Panc1 (cell line): ENCODE measurements around the gene SLC22A16. TPM values are rescaled to one million over a fixed set of nuclear protein-coding genes. Genes with fewer than 3 reads are reported as not detected.

ENCODE experiments used
- ATAC-seq: fragments of 200-7000 bp; cut with Tn5 transposase; 2 replicates; pipeline ENCODE4 v1.9.1; 2020; ENCODE audit warnings: mild to moderate bottlenecking, moderate library complexity
- BruUV-seq: library from RNA; stranded (reverse); fragments of 400-500 nt; replicated peaks from 2 replicates; lab custom pipeline; 2021; lab: Mats Ljungman, UMichigan
- CTCF ChIA-PET: fragments of 300-600 bp; sonication (Branson Sonifier 250); formaldehyde crosslinking; loops from one replicate; lab custom pipeline; 2022; ENCODE audit warnings: antibody characterized with exemption; lab: Charles Lee
- POLR2A ChIA-PET: fragments of 300-600 bp; sonication (Branson Sonifier 250); formaldehyde crosslinking; loops from one replicate; lab custom pipeline; 2022; ENCODE audit warnings: antibody characterized with exemption; lab: Charles Lee
- DNase-seq: peaks from one replicate; pipeline ENCODE4 v3.0.0-alpha.2; 2010; ENCODE audit warnings: low read depth, low spot score
- H3K27ac ChIP-seq: 2 replicates; pipeline ENCODE4 v1.5.1; 2011; ENCODE audit warnings: mild to moderate bottlenecking, low read length, inconsistent platforms
- H3K27me3 ChIP-seq: fragments of 200-500 bp; sonication (Bioruptor generic); 2 replicates; pipeline ENCODE4 v1.6.0; 2014; ENCODE audit warnings: low read length, inconsistent platforms; ENCODE audit not compliant: control insufficient read depth, insufficient read depth
- H3K36me3 ChIP-seq: fragments of 200-500 bp; sonication (Bioruptor generic); 2 replicates; pipeline ENCODE4 v1.5.1; 2014; ENCODE audit warnings: inconsistent platforms, mild to moderate bottlenecking, low read length, moderate library complexity; ENCODE audit not compliant: control insufficient read depth, insufficient read depth
- H3K4me1 ChIP-seq: 2 replicates; pipeline ENCODE4 v1.5.1; 2011; ENCODE audit warnings: inconsistent platforms, mild to moderate bottlenecking, low read length, moderate library complexity; ENCODE audit not compliant: control insufficient read depth, insufficient read depth
- H3K4me3 ChIP-seq, 2 experiments: 2 replicates each; pipeline ENCODE4 v1.5.1; 2011 to 2012; ENCODE audit warnings: low read depth in 2 of 2, low read length in 2 of 2, mild to moderate bottlenecking in 2 of 2, inconsistent platforms in 1 of 2, moderate library complexity in 1 of 2
- H3K9me3 ChIP-seq: fragments of 200-500 bp; sonication (Bioruptor generic); 2 replicates; pipeline ENCODE4 v1.5.1; 2014; ENCODE audit warnings: low read depth, mild to moderate bottlenecking, inconsistent platforms, low read length, moderate library complexity; ENCODE audit not compliant: control insufficient read depth, insufficient read depth
- POLR2AphosphoS5 ChIP-seq: IDR thresholded peaks from 2 replicates; pipeline ENCODE4 v1.6.1; 2012; ENCODE audit warnings: mild to moderate bottlenecking, low read depth, low read length, moderate library complexity
- SIN3A ChIP-seq: IDR thresholded peaks from 2 replicates; pipeline ENCODE4 v1.6.1; 2012; ENCODE audit warnings: low read depth, mild to moderate bottlenecking, low read length, moderate library complexity, borderline replicate concordance; ENCODE audit not compliant: insufficient read depth
- TCF7L2 ChIP-seq: IDR thresholded peaks from 2 replicates; pipeline ENCODE4 v1.6.1; 2011; ENCODE audit warnings: mild to moderate bottlenecking, low read depth, low read length, inconsistent platforms
- in situ Hi-C: cut with HindIII; loops from 2 replicates; pipeline ENCODE4 v1.10.0; 2016; ENCODE audit warnings: low sequenced_read_pairs, low pct_unique_long_range_greater_than_20kb
- intact Hi-C: fragments of 100-400 bp; cut with micrococcal nuclease; formaldehyde crosslinking; loops from one replicate; pipeline ENCODE4 v1.10.0; 2022; ENCODE audit not compliant: unreplicated experiment
- total RNA-seq: library from RNA; stranded (reverse); gene quantifications from one replicate; pipeline ENCODE4 v1.2.1, GENCODE V29; 2021; ENCODE audit not compliant: unreplicated experiment
- TF ChIP-seq, protein P1 (sequence below), 2 experiments: IDR thresholded peaks; 2 replicates each; pipeline ENCODE4 v1.6.1; 2011 to 2012; ENCODE audit warnings: low read depth in 2 of 2, control low read depth in 1 of 2, low read length in 1 of 2, mild to moderate bottlenecking in 1 of 2, moderate library complexity in 1 of 2; ENCODE audit not compliant: insufficient read depth in 1 of 2
- TF ChIP-seq, protein P2 (sequence below): fragments of 450-650 bp; IDR thresholded peaks from 2 replicates; pipeline ENCODE4 v1.5.1; 2017; ENCODE audit warnings: mild to moderate bottlenecking

The SLC22A16 gene
- total RNA-seq, 1 experiment from 2014 or later = not detected

DNA sequence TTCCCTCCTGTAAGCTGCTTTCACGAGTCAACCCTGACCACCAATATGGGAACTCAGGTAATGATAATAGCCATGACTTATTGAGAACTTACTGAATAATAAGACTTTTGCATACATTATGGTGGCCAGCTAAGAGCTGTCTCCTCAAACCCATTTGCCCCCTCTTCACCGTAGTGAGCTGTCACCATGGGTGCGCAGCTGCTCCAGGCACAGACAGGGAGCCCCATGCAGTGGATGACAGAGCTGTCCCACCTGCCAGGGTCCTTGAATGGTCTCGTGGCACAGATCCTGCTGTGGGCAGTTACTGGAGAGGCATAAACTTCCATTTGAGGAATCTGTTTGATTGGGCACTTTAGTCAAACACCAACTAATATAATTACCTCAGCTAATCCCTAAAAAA, 1.9 kb downstream of the SLC22A16 start:
- in situ Hi-C loops (no loop called here), intact Hi-C loops (no loop called here)
- no peaks in the 10 kb centered on the region for H3K4me1 ChIP-seq
- no peak overlapping the region for H3K4me3 ChIP-seq
- CTCF ChIA-PET = no interaction called here
- H3K9me3 ChIP-seq = no peaks in the 10 kb centered on the region
- BruUV-seq = no TSS peak
- no peaks in the 10 kb centered on the region for H3K36me3 ChIP-seq
- H3K27me3 ChIP-seq = no peaks in the 10 kb centered on the region; the same call in none of the 2 replicates
- H3K27ac ChIP-seq = no peak overlapping the region
- DNase-seq (no peak), ATAC-seq (no peak)
- TF ChIP-seq, protein P1, sequence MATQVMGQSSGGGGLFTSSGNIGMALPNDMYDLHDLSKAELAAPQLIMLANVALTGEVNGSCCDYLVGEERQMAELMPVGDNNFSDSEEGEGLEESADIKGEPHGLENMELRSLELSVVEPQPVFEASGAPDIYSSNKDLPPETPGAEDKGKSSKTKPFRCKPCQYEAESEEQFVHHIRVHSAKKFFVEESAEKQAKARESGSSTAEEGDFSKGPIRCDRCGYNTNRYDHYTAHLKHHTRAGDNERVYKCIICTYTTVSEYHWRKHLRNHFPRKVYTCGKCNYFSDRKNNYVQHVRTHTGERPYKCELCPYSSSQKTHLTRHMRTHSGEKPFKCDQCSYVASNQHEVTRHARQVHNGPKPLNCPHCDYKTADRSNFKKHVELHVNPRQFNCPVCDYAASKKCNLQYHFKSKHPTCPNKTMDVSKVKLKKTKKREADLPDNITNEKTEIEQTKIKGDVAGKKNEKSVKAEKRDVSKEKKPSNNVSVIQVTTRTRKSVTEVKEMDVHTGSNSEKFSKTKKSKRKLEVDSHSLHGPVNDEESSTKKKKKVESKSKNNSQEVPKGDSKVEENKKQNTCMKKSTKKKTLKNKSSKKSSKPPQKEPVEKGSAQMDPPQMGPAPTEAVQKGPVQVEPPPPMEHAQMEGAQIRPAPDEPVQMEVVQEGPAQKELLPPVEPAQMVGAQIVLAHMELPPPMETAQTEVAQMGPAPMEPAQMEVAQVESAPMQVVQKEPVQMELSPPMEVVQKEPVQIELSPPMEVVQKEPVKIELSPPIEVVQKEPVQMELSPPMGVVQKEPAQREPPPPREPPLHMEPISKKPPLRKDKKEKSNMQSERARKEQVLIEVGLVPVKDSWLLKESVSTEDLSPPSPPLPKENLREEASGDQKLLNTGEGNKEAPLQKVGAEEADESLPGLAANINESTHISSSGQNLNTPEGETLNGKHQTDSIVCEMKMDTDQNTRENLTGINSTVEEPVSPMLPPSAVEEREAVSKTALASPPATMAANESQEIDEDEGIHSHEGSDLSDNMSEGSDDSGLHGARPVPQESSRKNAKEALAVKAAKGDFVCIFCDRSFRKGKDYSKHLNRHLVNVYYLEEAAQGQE (IDR thresholded peaks at IDR 0.05; ENCODE audit: insufficient read depth in 1 of 2, low read depth in 2 of 2, low read length in 1 of 2) = no peak
- TF ChIP-seq, protein P2, sequence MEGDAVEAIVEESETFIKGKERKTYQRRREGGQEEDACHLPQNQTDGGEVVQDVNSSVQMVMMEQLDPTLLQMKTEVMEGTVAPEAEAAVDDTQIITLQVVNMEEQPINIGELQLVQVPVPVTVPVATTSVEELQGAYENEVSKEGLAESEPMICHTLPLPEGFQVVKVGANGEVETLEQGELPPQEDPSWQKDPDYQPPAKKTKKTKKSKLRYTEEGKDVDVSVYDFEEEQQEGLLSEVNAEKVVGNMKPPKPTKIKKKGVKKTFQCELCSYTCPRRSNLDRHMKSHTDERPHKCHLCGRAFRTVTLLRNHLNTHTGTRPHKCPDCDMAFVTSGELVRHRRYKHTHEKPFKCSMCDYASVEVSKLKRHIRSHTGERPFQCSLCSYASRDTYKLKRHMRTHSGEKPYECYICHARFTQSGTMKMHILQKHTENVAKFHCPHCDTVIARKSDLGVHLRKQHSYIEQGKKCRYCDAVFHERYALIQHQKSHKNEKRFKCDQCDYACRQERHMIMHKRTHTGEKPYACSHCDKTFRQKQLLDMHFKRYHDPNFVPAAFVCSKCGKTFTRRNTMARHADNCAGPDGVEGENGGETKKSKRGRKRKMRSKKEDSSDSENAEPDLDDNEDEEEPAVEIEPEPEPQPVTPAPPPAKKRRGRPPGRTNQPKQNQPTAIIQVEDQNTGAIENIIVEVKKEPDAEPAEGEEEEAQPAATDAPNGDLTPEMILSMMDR = no peak
- TF ChIP-seq POLR2AphosphoS5 = no peak
- no peak for TF ChIP-seq SIN3A
- TF ChIP-seq TCF7L2 = no peak
- POLR2A ChIA-PET = no interaction called here

DNA sequence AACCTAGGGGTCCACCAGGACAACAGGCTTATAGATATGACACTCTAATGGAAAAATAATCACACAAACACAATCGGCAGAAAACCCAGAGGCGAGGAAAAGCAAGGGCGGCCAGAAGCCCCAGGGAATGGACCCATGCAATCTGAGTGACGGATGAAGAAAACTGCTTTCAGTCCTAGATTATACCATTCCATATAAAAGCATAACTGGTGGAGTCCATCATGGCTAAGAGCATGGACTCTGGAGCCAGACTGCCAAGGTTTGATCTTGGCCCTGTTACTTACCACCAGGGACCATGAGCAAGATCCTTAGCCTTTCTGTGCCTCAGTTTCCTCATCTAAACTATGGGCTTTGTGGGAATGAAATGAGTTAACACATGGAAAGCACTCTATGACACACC, 3.7 kb downstream of the SLC22A16 start:
- intact Hi-C loops (no loop called here), in situ Hi-C loops (no loop called here)
- Histone ChIP-seq H3K27me3 (no peaks in the 10 kb centered on the region; the same call in none of the 2 replicates), H3K4me1 (no peaks in the 10 kb centered on the region), H3K27ac (no peak overlapping the region), H3K4me3 (no peak overlapping the region), H3K36me3 (no peaks in the 10 kb centered on the region), H3K9me3 (no peaks in the 10 kb centered on the region)
- ChIA-PET CTCF (no interaction called here), POLR2A (no interaction called here)
- DNase-seq (no peak), ATAC-seq (no peak)
- TF ChIP-seq POLR2AphosphoS5 (no peak), SIN3A (no peak), TCF7L2 (no peak)
- TF ChIP-seq, protein P2 = no peak
- TF ChIP-seq, protein P1 (IDR thresholded peaks at IDR 0.05; ENCODE audit: insufficient read depth in 1 of 2, low read depth in 2 of 2, low read length in 1 of 2) = no peak
- BruUV-seq = no TSS peak
